K562 (cell line): ENCODE measurements around the gene GRIK5. TPM values are rescaled to one million over a fixed set of nuclear protein-coding genes. Genes with fewer than 3 reads are reported as not detected.

Experiments
- CBX5 ChIP-seq: IDR thresholded peaks from 2 replicates; pipeline ENCODE4 v1.6.1; 2014; ENCODE audit warnings: low read depth, borderline replicate concordance
- CEBPG ChIP-seq, 3 experiments: fragments of 200-800 bp in 1 of 3; sonication (Bioruptor generic) in 1 of 3; sonication (generic) in 1 of 3; formaldehyde crosslinking in 1 of 3; IDR thresholded peaks in 2 of 3; conservative IDR thresholded peaks in 1 of 3; 2 replicates each; pipeline versions ENCODE4 v1.6.1 to v1.8.0; 2016 to 2022; ENCODE audit warnings: missing compliant biosample characterization in 2 of 3, missing genetic modification characterization in 2 of 3, mild to moderate bottlenecking in 1 of 3, missing genetic modification reagents in 1 of 3
- E2F4 ChIP-seq: sonication (generic); formaldehyde crosslinking; IDR thresholded peaks from 2 replicates; pipeline ENCODE4 v1.8.0; 2022; ENCODE audit warnings: mild to moderate bottlenecking, low read depth, missing genetic modification reagents
- GTF2E2 ChIP-seq: fragments of 200-800 bp; sonication (Bioruptor generic); IDR thresholded peaks from 2 replicates; pipeline ENCODE4 v1.6.1; 2016; ENCODE audit warnings: missing genetic modification characterization, missing compliant biosample characterization
- HDAC1 ChIP-seq, 2 experiments: fragments of 450-650 bp; IDR thresholded peaks; 2 replicates each; pipeline ENCODE4 v1.6.1; 2016 to 2017; ENCODE audit warnings: inconsistent platforms in 1 of 2, mild to moderate bottlenecking in 1 of 2, moderate library complexity in 1 of 2
- MAX ChIP-seq: sonication (generic); formaldehyde crosslinking; IDR thresholded peaks from 2 replicates; pipeline ENCODE4 v1.9.0; 2022; ENCODE audit warnings: mild to moderate bottlenecking, missing genetic modification reagents
- MYBL2 ChIP-seq, 2 experiments: fragments of 450-650 bp in 1 of 2; sonication (generic) in 1 of 2; formaldehyde crosslinking in 1 of 2; IDR thresholded peaks; 2 replicates each; pipeline versions ENCODE4 v1.6.1 to v1.8.1; 2017 to 2022; ENCODE audit warnings: borderline replicate concordance in 1 of 2, inconsistent platforms in 1 of 2, low read depth in 1 of 2, mild to moderate bottlenecking in 1 of 2, missing genetic modification reagents in 1 of 2, moderate library complexity in 1 of 2
- MYC ChIP-seq, 2 experiments: fragments of 250-450 bp in 1 of 2; sonication (Bioruptor Pico) in 1 of 2; IDR thresholded peaks; 2 replicates each; pipeline versions ENCODE4 v1.5.1 to v1.6.1; 2012 to 2021; ENCODE audit warnings: low read depth in 2 of 2, borderline replicate concordance in 1 of 2, improper control_type of control experiment in 1 of 2, low read length in 1 of 2, mild to moderate bottlenecking in 1 of 2, moderate library complexity in 1 of 2
- RBFOX2 ChIP-seq: fragments of 200-400 bp; formaldehyde crosslinking; IDR thresholded peaks from 2 replicates; pipeline ENCODE4 v1.6.1; 2017; ENCODE audit warnings: low read depth, mild to moderate bottlenecking, low read length, moderate library complexity
- RFX5 ChIP-seq: IDR thresholded peaks from 2 replicates; pipeline ENCODE4 v1.6.1; 2011; ENCODE audit warnings: low read depth, mild to moderate bottlenecking, improper control_type of control experiment, low read length
- SRF ChIP-seq, 2 experiments: fragments of 250-450, 450-650 bp in 1 of 2; sonication (Bioruptor Pico) in 1 of 2; sonication (generic) in 1 of 2; formaldehyde crosslinking; IDR thresholded peaks; 2 replicates each; pipeline versions ENCODE4 v1.5.0 to v1.5.1; 2020 to 2022; ENCODE audit warnings: mild to moderate bottlenecking in 1 of 2, missing genetic modification reagents in 1 of 2
- TOE1 ChIP-seq, 2 experiments: fragments of 450-650 bp in 1 of 2; sonication (generic) in 1 of 2; formaldehyde crosslinking in 1 of 2; IDR thresholded peaks; 2 replicates each; pipeline versions ENCODE4 v1.7.1 to v1.8.0; 2016 to 2022; ENCODE audit warnings: borderline replicate concordance in 2 of 2, mild to moderate bottlenecking in 2 of 2, antibody characterized with exemption in 1 of 2, inconsistent platforms in 1 of 2, low read depth in 1 of 2, missing genetic modification reagents in 1 of 2, moderate library complexity in 1 of 2
- ZBTB7A ChIP-seq: IDR thresholded peaks from 2 replicates; pipeline ENCODE4 v1.6.1; 2011; ENCODE audit warnings: low read depth, mild to moderate bottlenecking, low read length, moderate library complexity, borderline replicate concordance; ENCODE audit not compliant: control insufficient read depth
- ZFP91 ChIP-seq: sonication (generic); formaldehyde crosslinking; IDR thresholded peaks from 2 replicates; pipeline ENCODE4 v1.8.0; 2022; ENCODE audit warnings: mild to moderate bottlenecking, missing genetic modification reagents
- ZNF511 ChIP-seq: sonication (generic); formaldehyde crosslinking; IDR thresholded peaks from 2 replicates; pipeline ENCODE4 v1.8.0; 2022; ENCODE audit warnings: mild to moderate bottlenecking, missing genetic modification reagents
- ZNF740 ChIP-seq, 3 experiments: fragments of 200-800 bp in 1 of 3; sonication (Bioruptor generic) in 1 of 3; sonication (generic) in 1 of 3; formaldehyde crosslinking in 1 of 3; IDR thresholded peaks; 2 replicates each; pipeline versions ENCODE4 v1.6.1 to v1.8.0; 2016 to 2022; ENCODE audit warnings: mild to moderate bottlenecking in 2 of 3, missing compliant biosample characterization in 2 of 3, missing genetic modification characterization in 2 of 3, missing genetic modification reagents in 1 of 3
- polyA plus RNA-seq, 8 experiments: library from polyadenylated mRNA; depleted of rRNA in 4 of 8; stranded (reverse) in 5 of 8; unstranded in 3 of 8; fragments of >200 nt; fragmentation: Nextera tagmentation in 2 of 8; fragmentation: Illumina TruSeq in 1 of 8; extraction: Ambion mirVana in 2 of 8; extraction: Trizol in 1 of 8; gene quantifications; 2 replicates each; pipeline versions ENCODE4 v1.2.1 to v1.2.3, GENCODE V29; 2011 to 2014; ENCODE audit warnings: inconsistent platforms in 1 of 8, missing spikeins in 1 of 8
- total RNA-seq, 7 experiments: library from RNA; depleted of rRNA in 6 of 7; stranded (reverse); fragments of >200 nt in 6 of 7; fragmentation: Illumina TruSeq in 2 of 7; extraction: Trizol in 2 of 7; gene quantifications; 2 replicates each; pipeline versions ENCODE4 v1.2.1 to v1.2.3, GENCODE V29; 2011 to 2021; ENCODE audit warnings: low replicate concordance in 1 of 7

The GRIK5 gene
- total and polyA plus RNA-seq, 9 of the 15 experiments (the other 6 are each of a cell fraction or from before 2014, with no cell fraction given), result 0.04 to 0.55 (median 0.27) TPM; not detected in 2

- 0 out of 2 replicates have a peak, but pooled peaks have one; percentile 21 for TF ChIP-seq ZNF511 (CRISPR knock-in tag)
- peak; percentile 75 for TF ChIP-seq RBFOX2
- TF ChIP-seq ZNF740 (CRISPR knock-in tag; IDR thresholded peaks at IDR 0.05), result 0 out of 2 replicates have a peak, but pooled peaks have one; percentile 56
- TF ChIP-seq ZNF740 (tag; IDR thresholded peaks at IDR 0.05), result no peak
- peak; percentile 56; the same call in 1 of the 2 replicates for TF ChIP-seq ZBTB7A
- TF ChIP-seq RFX5, result no peak
- 0 out of 2 replicates have a peak, but pooled peaks have one; percentile 10 for TF ChIP-seq CEBPG (CRISPR knock-in tag; IDR thresholded peaks at IDR 0.05)
- TF ChIP-seq CEBPG (tag; conservative IDR thresholded peaks at IDR 0.05 in 1 of 2, IDR thresholded peaks at IDR 0.05 in 1 of 2), result no peak
- TF ChIP-seq GTF2E2, result no peak
- no peak for TF ChIP-seq MYBL2 (IDR thresholded peaks at IDR 0.05; ENCODE audit: low read depth)
- 0 out of 2 replicates have a peak, but pooled peaks have one; percentile 20 for TF ChIP-seq MYBL2 (CRISPR knock-in tag; IDR thresholded peaks at IDR 0.05; ENCODE audit: borderline replicate concordance)
- no peak for TF ChIP-seq ZFP91
- TF ChIP-seq E2F4 (CRISPR knock-in tag), result no peak
- 0 out of 4 replicates have a peak, but pooled peaks of 1 of the 2 experiments have one; percentile 8 for TF ChIP-seq HDAC1 (IDR thresholded peaks at IDR 0.05)
- TF ChIP-seq MAX (CRISPR knock-in tag), result 0 out of 2 replicates have a peak, but pooled peaks have one; percentile 37
- 0 out of 2 replicates have a peak, but pooled peaks have one; percentile 25 for TF ChIP-seq MYC (IDR thresholded peaks at IDR 0.05; ENCODE audit: low read depth, low read length)
- TF ChIP-seq MYC (CRISPR knock-in tag; IDR thresholded peaks at IDR 0.05; ENCODE audit: borderline replicate concordance, low read depth), result no peak
- 0 out of 2 replicates have a peak, but pooled peaks have one; percentile 12 for TF ChIP-seq TOE1 (IDR thresholded peaks at IDR 0.05; ENCODE audit: borderline replicate concordance)
- TF ChIP-seq TOE1 (CRISPR knock-in tag; IDR thresholded peaks at IDR 0.05; ENCODE audit: borderline replicate concordance, low read depth), result no peak
- peak in 1 of 2 experiments; percentile 14; a peak in 1 of 4 replicates for TF ChIP-seq SRF (CRISPR knock-in tag; IDR thresholded peaks at IDR 0.05)
- no peak for TF ChIP-seq CBX5
Observed at GRCh38 chr19:41958367-41959055, 111.5 kb downstream of the GRIK5 start (continued).
